Mesenchymal stem cell (in vitro differentiated cells and primary cell): ENCODE data around the gene MMP25.

Experiments used
- DNase-seq: peaks from one replicate; pipeline ENCODE4 v3.0.0-alpha.2; 2013
- H2AFZ ChIP-seq: one replicate; pipeline ENCODE4 v1.6.1; 2013; ENCODE audit warnings: low read depth, mild to moderate bottlenecking, control low read depth, inconsistent platforms, low read length, moderate library complexity
- H2AK5ac ChIP-seq: 2 replicates; pipeline ENCODE4 v1.6.1; 2013; ENCODE audit warnings: low read length, moderate library complexity, mild to moderate bottlenecking, inconsistent platforms; ENCODE audit not compliant: severe bottlenecking
- H2BK120ac ChIP-seq: one replicate; pipeline ENCODE4 v1.6.1; 2013; ENCODE audit warnings: low read depth, mild to moderate bottlenecking, inconsistent platforms, low read length, moderate library complexity
- H2BK12ac ChIP-seq, 2 experiments: one replicate each; pipeline ENCODE4 v1.6.1; 2013; ENCODE audit warnings: inconsistent platforms in 2 of 2, low read length in 2 of 2, mild to moderate bottlenecking in 2 of 2, moderate library complexity in 2 of 2, control low read depth in 1 of 2
- H2BK15ac ChIP-seq: one replicate; pipeline ENCODE4 v1.6.1; 2013; ENCODE audit warnings: mild to moderate bottlenecking, low read depth, inconsistent platforms; ENCODE audit not compliant: poor library complexity, severe bottlenecking
- H2BK5ac ChIP-seq: 2 replicates; pipeline ENCODE4 v1.6.1; 2013; ENCODE audit warnings: low read depth, mild to moderate bottlenecking, low read length, control low read depth, inconsistent platforms; ENCODE audit not compliant: poor library complexity, severe bottlenecking
- H3K14ac ChIP-seq, 2 experiments: one replicate each; pipeline ENCODE4 v1.6.1; 2013; ENCODE audit warnings: inconsistent platforms in 2 of 2, low read length in 2 of 2, control low read depth in 1 of 2, mild to moderate bottlenecking in 1 of 2, moderate library complexity in 1 of 2
- H3K18ac ChIP-seq, 2 experiments: one replicate each; pipeline ENCODE4 v1.6.1; 2013; ENCODE audit warnings: inconsistent platforms in 2 of 2, low read length in 2 of 2, control low read depth in 1 of 2, low read depth in 1 of 2, mild to moderate bottlenecking in 1 of 2
- H3K23ac ChIP-seq, 2 experiments: one replicate each; pipeline ENCODE4 v1.6.1; 2013; ENCODE audit warnings: inconsistent platforms in 2 of 2, low read length in 2 of 2, mild to moderate bottlenecking in 2 of 2, moderate library complexity in 2 of 2, control low read depth in 1 of 2
- H3K27ac ChIP-seq: 2 replicates; pipeline ENCODE4 v1.5.1; 2013; ENCODE audit warnings: mild to moderate bottlenecking, moderate library complexity, low read length, control low read depth, inconsistent platforms; ENCODE audit not compliant: poor library complexity, severe bottlenecking
- H3K27me3 ChIP-seq, 2 experiments: 2 replicates each; pipeline versions ENCODE4 v1.6.1 to v1.7.0; 2013; ENCODE audit warnings: low read length in 2 of 2, mild to moderate bottlenecking in 2 of 2, moderate library complexity in 2 of 2, control low read depth in 1 of 2, inconsistent platforms in 1 of 2; ENCODE audit not compliant: control insufficient read depth in 1 of 2, insufficient read depth in 1 of 2
- H3K36me3 ChIP-seq, 2 experiments: 2 replicates each; pipeline versions ENCODE4 v1.6.1 to v1.7.0; 2013; ENCODE audit warnings: low read length in 2 of 2, control low read depth in 1 of 2, inconsistent platforms in 1 of 2, low read depth in 1 of 2, mild to moderate bottlenecking in 1 of 2; ENCODE audit not compliant: insufficient read depth in 2 of 2, control insufficient read depth in 1 of 2
- H3K4ac ChIP-seq, 2 experiments: one replicate each; pipeline ENCODE4 v1.6.1; 2013; ENCODE audit warnings: inconsistent platforms in 2 of 2, low read length in 2 of 2, mild to moderate bottlenecking in 2 of 2, moderate library complexity in 2 of 2, control low read depth in 1 of 2, low read depth in 1 of 2
- H3K4me1 ChIP-seq: 2 replicates; pipeline ENCODE4 v1.6.1; 2013; ENCODE audit warnings: low read depth, low read length, control low read depth; ENCODE audit not compliant: control insufficient read depth, insufficient read depth
- H3K4me2 ChIP-seq: 2 replicates; pipeline ENCODE4 v1.6.1; 2013; ENCODE audit warnings: low read length, mild to moderate bottlenecking, inconsistent platforms; ENCODE audit not compliant: poor library complexity, severe bottlenecking
- H3K4me3 ChIP-seq, 2 experiments: 2 replicates each; pipeline versions ENCODE4 v1.5.1 to v1.7.0; 2013; ENCODE audit warnings: low read length in 2 of 2, mild to moderate bottlenecking in 2 of 2, control low read depth in 1 of 2, low read depth in 1 of 2; ENCODE audit not compliant: insufficient read depth in 1 of 2
- H3K79me1 ChIP-seq: replicated peaks from 2 replicates; pipeline ENCODE4 v1.6.1; 2013; ENCODE audit warnings: mild to moderate bottlenecking, control low read depth, low read length, inconsistent platforms; ENCODE audit not compliant: poor library complexity, severe bottlenecking
- H3K9ac ChIP-seq: 2 replicates; pipeline ENCODE4 v1.7.0; 2013; ENCODE audit warnings: mild to moderate bottlenecking, low read length, moderate library complexity
- H3K9me3 ChIP-seq: 2 replicates; pipeline ENCODE4 v1.7.0; 2013; ENCODE audit warnings: mild to moderate bottlenecking, low read length; ENCODE audit not compliant: control insufficient read depth
- H4K8ac ChIP-seq: one replicate; pipeline ENCODE4 v1.6.1; 2013; ENCODE audit warnings: inconsistent platforms, mild to moderate bottlenecking, low read length, moderate library complexity
- H4K91ac ChIP-seq: one replicate; pipeline ENCODE4 v1.6.1; 2013; ENCODE audit warnings: mild to moderate bottlenecking, low read length, inconsistent platforms
- WGBS: methylation state at CpG from one replicate; pipeline ENCODE4 v1.1.7; 2013; ENCODE audit warnings: mixed read lengths; 5-methylcytosine and 5-hydroxymethylcytosine counted together

The MMP25 gene

GRCh38 chr16:3065069-3065741, 18.8 kb downstream of the MMP25 start, which contains the start of gene IL32:
Gene IL32 (plus strand): TSS chr16:3065640. CDS start chr16:3065812, 172 bp downstream.
- peak within 1 kb of the TSS; percentile 26 to 57 for H3K4ac ChIP-seq
- peak within 1 kb of the TSS; percentile 65 for H3K9ac ChIP-seq
- peaks cover 0 to 26% of the 10 kb centered on the region in 2 experiments for H3K36me3 ChIP-seq
- peak within 1 kb of the TSS; percentile 24 to 42 for H3K4me3 ChIP-seq
- H3K18ac ChIP-seq = peak within 1 kb of the TSS in 1 of 2 experiments; percentile 25
- H2BK120ac ChIP-seq = no peak within 1 kb of the TSS
- H3K79me1 ChIP-seq = peaks cover 7% of the 10 kb centered on the region
- peak within 1 kb of the TSS; percentile 69 for H2AK5ac ChIP-seq
- H2AFZ ChIP-seq = peak within 1 kb of the TSS; percentile 3
- H3K14ac ChIP-seq = no peak within 1 kb of the TSS
- peaks cover 0 to 17% of the 10 kb centered on the region in 2 experiments for H3K27me3 ChIP-seq
- peak within 1 kb of the TSS; percentile 16 for H4K8ac ChIP-seq
- no peaks in the 10 kb centered on the region for H3K9me3 ChIP-seq
- no peak within 1 kb of the TSS for H3K23ac ChIP-seq
- H3K4me2 ChIP-seq = peak within 1 kb of the TSS; percentile 29
- H3K27ac ChIP-seq = no peak within 1 kb of the TSS
- no peak within 1 kb of the TSS for H4K91ac ChIP-seq
- peak within 1 kb of the TSS in 1 of 2 experiments; percentile 37 for H2BK12ac ChIP-seq
- WGBS = 61% methylated on average over 11 of the region's 13 CpGs
- peaks cover 27% of the 10 kb centered on the region for H3K4me1 ChIP-seq
- H2BK15ac ChIP-seq = no peak within 1 kb of the TSS
- no peak within 1 kb of the TSS for H2BK5ac ChIP-seq
- peak; percentile 93 for DNase-seq

- Histone ChIP-seq H2BK12ac (peak overlapping the region in 1 of 2 experiments; percentile 37), H3K23ac (no peak overlapping the region), H3K4me3 (peak overlapping the region; percentile 24 to 42), H3K36me3 (peaks cover 0 to 26% of the 10 kb centered on the region in 2 experiments), H2AK5ac (peak overlapping the region; percentile 23), H3K4me1 (peaks cover 26% of the 10 kb centered on the region), H3K9ac (peak overlapping the region; percentile 65), H2BK5ac (no peak overlapping the region), H3K4ac (no peak overlapping the region), H3K27ac (no peak overlapping the region), H2BK120ac (no peak overlapping the region), H4K8ac (no peak overlapping the region), H2BK15ac (no peak overlapping the region), H3K14ac (no peak overlapping the region), H3K27me3 (peaks cover 0 to 20% of the 10 kb centered on the region in 2 experiments), H3K79me1 (peaks cover 7% of the 10 kb centered on the region), H3K9me3 (no peaks in the 10 kb centered on the region), H2AFZ (no peak overlapping the region), H3K18ac (no peak overlapping the region), H3K4me2 (peak overlapping the region; percentile 29), H4K91ac (no peak overlapping the region)
- WGBS = 93% methylated on average over 24 of the region's 26 CpGs
- DNase-seq = no peak
Measured at GRCh38 chr16:3065742-3066439, 19.5 kb downstream of the MMP25 start.

GRCh38 chr16:3066440-3066748, 20.0 kb downstream of the MMP25 start:
- H3K27me3 ChIP-seq = peaks cover 0 to 24% of the 10 kb centered on the region in 2 experiments
- H3K9me3 ChIP-seq = no peaks in the 10 kb centered on the region
- H3K36me3 ChIP-seq = peaks cover 0 to 26% of the 10 kb centered on the region in 2 experiments
- H2AK5ac ChIP-seq = peak overlapping the region; percentile 6
- peaks cover 7% of the 10 kb centered on the region for H3K79me1 ChIP-seq
- H3K4ac ChIP-seq = no peak overlapping the region
- H2BK120ac ChIP-seq = no peak overlapping the region
- no peak overlapping the region for H2BK15ac ChIP-seq
- no peak overlapping the region for H3K27ac ChIP-seq
- peaks cover 26% of the 10 kb centered on the region for H3K4me1 ChIP-seq
- WGBS = 98% methylated on average over 6 of the region's 7 CpGs
- H3K4me3 ChIP-seq = peak overlapping the region in 1 of 2 experiments; percentile 27
- no peak overlapping the region for H3K23ac ChIP-seq
- H3K18ac ChIP-seq = no peak overlapping the region
- H3K14ac ChIP-seq = no peak overlapping the region
- H2BK5ac ChIP-seq = no peak overlapping the region
- H4K91ac ChIP-seq = no peak overlapping the region
- H2BK12ac ChIP-seq = peak overlapping the region in 1 of 2 experiments; percentile 37
- peak overlapping the region; percentile 29 for H3K4me2 ChIP-seq
- no peak for DNase-seq
- H3K9ac ChIP-seq = no peak overlapping the region
- H4K8ac ChIP-seq = no peak overlapping the region
- no peak overlapping the region for H2AFZ ChIP-seq

GRCh38 chr16:3068487-3068886, 22.1 kb downstream of the MMP25 start:
- no peak overlapping the region for H2AFZ ChIP-seq
- no peak overlapping the region for H2AK5ac ChIP-seq
- H2BK15ac ChIP-seq = no peak overlapping the region
- no peak overlapping the region for H2BK5ac ChIP-seq
- no peak overlapping the region for H3K18ac ChIP-seq
- no peak for DNase-seq
- no peak overlapping the region for H3K4me3 ChIP-seq
- peaks cover 1 to 26% of the 10 kb centered on the region in 2 experiments for H3K27me3 ChIP-seq
- H3K36me3 ChIP-seq = peaks cover 0 to 26% of the 10 kb centered on the region in 2 experiments
- H3K4ac ChIP-seq = no peak overlapping the region
- peaks cover 7% of the 10 kb centered on the region for H3K79me1 ChIP-seq
- no peak overlapping the region for H3K4me2 ChIP-seq
- no peaks in the 10 kb centered on the region for H3K9me3 ChIP-seq
- peaks cover 26% of the 10 kb centered on the region for H3K4me1 ChIP-seq
- H4K8ac ChIP-seq = no peak overlapping the region
- H3K9ac ChIP-seq = no peak overlapping the region
- no peak overlapping the region for H3K27ac ChIP-seq
- H2BK120ac ChIP-seq = no peak overlapping the region
- no peak overlapping the region for H3K23ac ChIP-seq
- no peak overlapping the region for H2BK12ac ChIP-seq
- H3K14ac ChIP-seq = no peak overlapping the region
- 81% methylated on average over 2 of the region's 4 CpGs for WGBS
- peak overlapping the region; percentile 70 for H4K91ac ChIP-seq
